GM19193 (cell line): ENCODE data around the gene TARDBP.
A peak's percentile ranks its signal among the peaks of the same experiment; 100 is the strongest.

Experiments
- POLR2A ChIP-seq: IDR thresholded peaks from 4 replicates; pipeline ENCODE4 v1.6.1; 2011; ENCODE audit not compliant: insufficient read depth, insufficient read length; ENCODE audit errors: extremely low read depth

Gene TARDBP

GRCh38 chr1:11039351-11040104 is 27.1 kb downstream of the TARDBP start:
- TF ChIP-seq POLR2A = no peak

GRCh38 chr1:11041048-11041447 is 28.6 kb downstream of the TARDBP start:
- no peak for TF ChIP-seq POLR2A

- no peak for TF ChIP-seq POLR2A
Observed at GRCh38 chr1:11042065-11042464, 29.6 kb downstream of the TARDBP start.

GRCh38 chr1:11042995-11043874 is 30.8 kb downstream of the TARDBP start:
- TF ChIP-seq POLR2A = no peak

- no peak for TF ChIP-seq POLR2A
Observed at GRCh38 chr1:11044086-11044848, 31.8 kb downstream of the TARDBP start.

- TF ChIP-seq POLR2A = no peak
Observed at GRCh38 chr1:11044849-11045427, 32.5 kb downstream of the TARDBP start.

- TF ChIP-seq POLR2A = no peak
Observed at GRCh38 chr1:11045428-11046269, 33.2 kb downstream of the TARDBP start.

GRCh38 chr1:11046270-11046566 is 33.8 kb downstream of the TARDBP start:
- no peak for TF ChIP-seq POLR2A

GRCh38 chr1:11046625-11047365 is 34.3 kb downstream of the TARDBP start, which contains the start of gene MASP2:
MASP2 (minus strand) TSS chr1:11047239; CDS start chr1:11047207, 32 bp downstream.
- TF ChIP-seq POLR2A = no peak

- no peak for TF ChIP-seq POLR2A
Observed at GRCh38 chr1:11051781-11052511, 39.5 kb downstream of the TARDBP start.

- peak; percentile 2 for TF ChIP-seq POLR2A
Observed at GRCh38 chr1:11052839-11053757, 40.6 kb downstream of the TARDBP start.

GRCh38 chr1:11053758-11054137 is 41.3 kb downstream of the TARDBP start:
- TF ChIP-seq POLR2A = no peak
